ENCODE results near the gene ABCB8.

Gene ABCB8

GRCh38 chr7:151064993-151065392 lies 36.7 kb downstream of the ABCB8 start:
- no peak overlapping the region for H3K4me3 ChIP-seq (replicated peaks; ENCODE audit: low read depth, low read length)
- TF ChIP-seq CTCF (IDR thresholded peaks at IDR 0.05; ENCODE audit: low read depth, low read length, missing control alignments), result no peak
- DNase-seq (ENCODE audit: extremely low read depth, low read depth), result no peak

- no peak overlapping the region for H3K4me3 ChIP-seq (replicated peaks; ENCODE audit: low read depth, low read length)
- no peak for TF ChIP-seq CTCF (IDR thresholded peaks at IDR 0.05; ENCODE audit: low read depth, low read length, missing control alignments)
- no peak for DNase-seq (ENCODE audit: extremely low read depth, low read depth)
Measured at GRCh38 chr7:151065516-151065915, 37.3 kb downstream of the ABCB8 start.

DNA sequence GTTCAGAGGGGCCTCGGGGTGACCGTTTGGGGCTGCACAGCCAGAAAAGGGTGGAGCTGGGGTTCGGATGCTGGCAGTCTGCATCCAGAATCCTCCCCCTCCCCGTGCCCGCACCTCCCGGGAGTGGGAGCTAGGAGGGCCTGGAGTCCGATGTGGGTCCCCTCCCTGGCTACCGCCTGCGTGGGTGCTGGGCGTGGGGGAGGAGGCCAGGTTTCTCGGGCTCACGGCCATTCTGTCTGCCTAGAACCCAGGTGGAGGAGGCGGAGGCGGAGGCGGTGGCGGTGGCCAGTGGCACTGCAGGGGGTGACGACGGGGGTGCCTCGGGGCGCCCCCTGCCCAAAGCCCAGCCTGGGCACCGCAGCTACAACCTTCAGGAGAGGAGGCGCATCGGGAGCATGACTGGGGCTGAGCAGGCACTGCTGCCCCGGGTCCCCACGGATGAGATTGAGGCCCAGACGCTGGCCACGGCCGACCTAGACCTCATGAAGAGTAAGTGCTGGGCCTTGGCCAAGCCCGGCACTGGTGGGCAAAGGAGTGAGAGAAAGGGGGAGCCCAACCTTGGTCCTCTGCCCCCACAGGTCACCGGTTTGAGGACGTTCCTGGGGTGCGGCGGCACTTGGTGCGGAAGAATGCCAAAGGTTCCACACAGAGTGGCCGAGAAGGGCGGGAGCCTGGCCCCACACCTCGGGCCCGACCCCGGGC lies 38.2 kb downstream of the ABCB8 start:
- no peak for TF ChIP-seq CTCF (IDR thresholded peaks at IDR 0.05; ENCODE audit: low read depth, low read length, missing control alignments)
- DNase-seq (ENCODE audit: extremely low read depth, low read depth), result no peak
- H3K4me3 ChIP-seq (replicated peaks; ENCODE audit: low read depth, low read length), result no peak overlapping the region

DNA sequence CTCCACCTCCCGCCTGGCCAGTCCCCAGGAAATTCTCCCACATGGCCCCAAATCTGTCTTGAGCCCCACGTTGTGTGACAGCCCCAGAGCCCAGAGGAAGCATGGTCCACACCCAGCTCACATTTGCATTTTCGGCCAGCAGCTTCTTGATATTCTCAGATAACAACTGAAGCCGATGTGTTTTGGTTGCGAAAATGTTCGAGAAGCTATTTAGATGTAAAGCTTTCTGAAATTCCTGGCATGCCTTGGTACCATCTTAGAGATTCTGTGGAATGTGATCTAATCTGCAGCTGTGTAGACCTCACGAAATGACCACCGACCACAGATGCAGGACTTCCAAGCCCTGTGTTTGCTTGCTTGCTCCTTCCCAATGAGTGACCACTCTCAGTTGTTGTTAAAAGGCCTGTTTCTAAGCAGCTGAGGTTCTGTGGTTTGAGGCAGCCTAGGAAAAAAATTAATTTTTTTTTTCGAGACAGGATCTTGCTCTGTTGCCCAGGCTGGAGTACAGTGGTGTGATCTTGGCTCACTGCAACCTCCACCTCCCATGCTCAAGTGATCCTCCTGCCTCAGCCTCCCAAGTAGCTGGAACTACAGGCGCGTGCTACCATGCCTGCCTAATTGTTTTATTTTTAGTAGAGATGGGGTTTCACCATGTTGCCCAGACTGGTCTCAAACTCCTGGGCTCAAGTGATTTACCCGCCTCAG lies 40.0 kb downstream of the ABCB8 start:
- DNase-seq (ENCODE audit: extremely low read depth, low read depth), result no peak
- no peak for TF ChIP-seq CTCF (IDR thresholded peaks at IDR 0.05; ENCODE audit: low read depth, low read length, missing control alignments)
- H3K4me3 ChIP-seq (replicated peaks; ENCODE audit: low read depth, low read length), result no peak overlapping the region

DNA sequence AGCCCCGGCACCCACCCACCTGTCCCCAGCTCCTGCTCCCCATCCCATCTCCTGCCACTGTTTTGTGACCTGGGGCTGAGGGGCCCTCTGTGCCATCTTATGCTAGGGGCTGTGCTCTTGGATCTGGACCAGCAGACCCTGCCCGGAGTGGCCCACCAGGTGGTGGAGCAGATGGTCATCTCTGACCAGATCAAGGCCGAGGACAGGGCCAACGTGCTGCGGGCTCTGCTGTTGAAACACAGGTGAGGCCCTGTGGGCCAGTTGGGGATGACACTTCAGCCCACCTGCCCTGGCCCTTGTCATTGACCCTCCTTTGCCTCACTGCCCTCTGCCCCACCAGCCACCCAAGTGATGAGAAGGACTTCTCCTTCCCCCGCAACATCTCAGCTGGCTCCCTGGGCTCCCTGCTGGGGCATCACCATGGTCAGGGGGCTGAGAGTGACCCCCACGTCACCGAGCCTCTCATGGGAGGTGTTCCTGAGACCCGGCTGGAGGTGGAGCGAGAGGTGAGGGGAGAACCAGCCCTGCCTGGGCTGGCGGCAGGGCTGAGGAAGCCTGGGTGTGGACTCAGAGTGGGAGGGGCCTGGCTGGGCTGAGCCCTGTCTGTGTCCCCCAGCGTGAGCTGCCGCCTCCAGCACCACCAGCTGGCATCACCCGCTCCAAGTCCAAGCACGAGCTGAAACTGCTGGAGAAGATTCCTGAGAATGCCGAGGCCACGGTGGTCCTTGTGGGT lies 41.8 kb downstream of the ABCB8 start:
- no peak for DNase-seq (ENCODE audit: extremely low read depth, low read depth)
- no peak for TF ChIP-seq CTCF (IDR thresholded peaks at IDR 0.05; ENCODE audit: low read depth, low read length, missing control alignments)
- no peak overlapping the region for H3K4me3 ChIP-seq (replicated peaks; ENCODE audit: low read depth, low read length)

- no peak overlapping the region for H3K4me3 ChIP-seq (replicated peaks; ENCODE audit: low read depth, low read length)
- no peak for TF ChIP-seq CTCF (IDR thresholded peaks at IDR 0.05; ENCODE audit: low read depth, low read length, missing control alignments)
- DNase-seq (ENCODE audit: extremely low read depth, low read depth), result no peak
Measured at GRCh38 chr7:151070574-151070960, 42.3 kb downstream of the ABCB8 start.
